Testis (tissue), 3 donors: ENCODE results near the gene SCO1. TPM values are rescaled to one million over a fixed set of nuclear protein-coding genes. Genes with fewer than 3 reads are reported as not detected.

ENCODE experiments used
- DNase-seq: peaks from one replicate; pipeline ENCODE4 v3.0.0-alpha.2; 2019
- H3K27ac ChIP-seq, 2 donors: fragments of 200-600 bp; sonication (generic); one replicate each; pipeline ENCODE4 v1.5.1; 2019
- H3K27me3 ChIP-seq: fragments of 200-600 bp; sonication (generic); one replicate; pipeline ENCODE4 v1.5.1; 2019
- H3K36me3 ChIP-seq: fragments of 200-600 bp; sonication (generic); one replicate; pipeline ENCODE4 v1.5.1; 2017; ENCODE audit warnings: low read depth; ENCODE audit errors: missing control alignments
- H3K4me1 ChIP-seq: fragments of 200-600 bp; sonication (generic); one replicate; pipeline ENCODE4 v1.5.1; 2019
- H3K4me3 ChIP-seq, 2 donors: fragments of 200-600 bp; sonication (generic); one replicate each; pipeline ENCODE4 v1.5.1; 2017 to 2019
- H3K9me3 ChIP-seq: fragments of 200-600 bp; sonication (generic); one replicate; pipeline ENCODE4 v1.5.1; 2017
- CTCF ChIP-seq, 3 experiments: fragments of 450-650 bp in 2 of 3; fragments of 200-600 bp in 1 of 3; sonication (generic) in 1 of 3; IDR thresholded peaks; one replicate each; pipeline ENCODE4 v1.5.1; 2016 to 2019; ENCODE audit warnings: antibody characterized with exemption in 3 of 3, mild to moderate bottlenecking in 2 of 3, moderate library complexity in 1 of 3
- POLR2A ChIP-seq: fragments of 450-650 bp; IDR thresholded peaks from one replicate; pipeline ENCODE4 v1.6.1; 2017; ENCODE audit warnings: antibody characterized with exemption, mild to moderate bottlenecking, moderate library complexity
- WGBS, 2 donors: methylation state at CpG; one replicate each; pipeline ENCODE4 v1.1.5; 2018; 5-methylcytosine and 5-hydroxymethylcytosine counted together
- intact Hi-C: fragments of 100-400 bp; cut with DNase I; formaldehyde crosslinking; loops from one replicate; pipeline ENCODE4 v1.15.1; 2023; ENCODE audit warnings: low total_unique reads
- polyA plus RNA-seq: library from polyadenylated mRNA; stranded (reverse); fragments of 350-450 nt; fragmentation: Illumina TruSeq; extraction: RNeasy Lipid Tissue Mini Kit (QIAGEN cat#74804); gene quantifications from one replicate; pipeline ENCODE4 v1.2.3, GENCODE V29; 2014; ENCODE audit warnings: low read depth, low replicate concordance; ENCODE audit not compliant: insufficient read depth
- total RNA-seq, 2 donors: library from RNA; depleted of rRNA; stranded (reverse); fragments of >200 nt; gene quantifications; one replicate each; pipeline ENCODE4 v1.2.3, GENCODE V29; 2016

The SCO1 gene
- total and polyA plus RNA-seq, 3 donors from 2014 or later = 23.9 to 31.9 (median 25.7) TPM

GRCh38 chr17:10661437-10661836, 35.9 kb downstream of the SCO1 start:
- no peaks in the 10 kb centered on the region for H3K27me3 ChIP-seq
- no peak overlapping the region for H3K4me3 ChIP-seq
- H3K9me3 ChIP-seq = no peaks in the 10 kb centered on the region
- H3K4me1 ChIP-seq = no peaks in the 10 kb centered on the region
- TF ChIP-seq POLR2A (no peak), CTCF (IDR thresholded peaks at IDR 0.05) (no peak)
- DNase-seq = no peak
- intact Hi-C loops = no loop called here
- WGBS, 2 donors = 81 to 90% methylated on average over 4 to 10 of the region's 10 CpGs
- no peaks in the 10 kb centered on the region for H3K36me3 ChIP-seq
- no peak overlapping the region for H3K27ac ChIP-seq

GRCh38 chr17:10657879-10658278, 39.5 kb downstream of the SCO1 start:
- no peak for DNase-seq
- 75 to 78% methylated on average over 10 of the region's 10 CpGs for WGBS, 2 donors
- no peak for TF ChIP-seq POLR2A
- TF ChIP-seq CTCF (IDR thresholded peaks at IDR 0.05) = no peak

GRCh38 chr17:10657148-10657547, 40.2 kb downstream of the SCO1 start, which contains the start of gene MYH3:
TSS of gene MYH3 (minus strand) at chr17:10657309. CDS start at chr17:10655064, 2,245 bp downstream.
- no peaks in the 10 kb centered on the region for H3K36me3 ChIP-seq
- no peak for TF ChIP-seq POLR2A
- no peak for TF ChIP-seq CTCF (IDR thresholded peaks at IDR 0.05)
- no peaks in the 10 kb centered on the region for H3K9me3 ChIP-seq
- DNase-seq = no peak
- intact Hi-C loops = no loop called here
- H3K4me3 ChIP-seq = no peak within 1 kb of the TSS
- H3K4me1 ChIP-seq = no peaks in the 10 kb centered on the region
- H3K27me3 ChIP-seq = no peaks in the 10 kb centered on the region
- no peak within 1 kb of the TSS for H3K27ac ChIP-seq
- 84 to 85% methylated on average over 10 to 15 of the region's 15 CpGs for WGBS, 2 donors

More at GRCh38 chr17:10657879-10658278, 39.5 kb downstream of the SCO1 start:
- Histone ChIP-seq H3K36me3 (no peaks in the 10 kb centered on the region), H3K4me1 (no peaks in the 10 kb centered on the region), H3K27ac (no peak overlapping the region), H3K9me3 (no peaks in the 10 kb centered on the region), H3K27me3 (no peaks in the 10 kb centered on the region), H3K4me3 (no peak overlapping the region)
- intact Hi-C loops = no loop called here

GRCh38 chr17:10653987-10654386, 43.3 kb downstream of the SCO1 start:
- Histone ChIP-seq H3K9me3 (no peaks in the 10 kb centered on the region), H3K27ac (no peak overlapping the region), H3K36me3 (no peaks in the 10 kb centered on the region), H3K4me1 (no peaks in the 10 kb centered on the region), H3K27me3 (no peaks in the 10 kb centered on the region), H3K4me3 (no peak overlapping the region)
- TF ChIP-seq POLR2A = no peak
- TF ChIP-seq CTCF (IDR thresholded peaks at IDR 0.05) = no peak
- intact Hi-C loops = no loop called here
- DNase-seq = no peak
- WGBS, 2 donors = 88 to 90% methylated on average over 5 of the region's 5 CpGs

GRCh38 chr17:10652984-10653659, 44.2 kb downstream of the SCO1 start:
- H3K27ac ChIP-seq = no peak overlapping the region
- no peak overlapping the region for H3K4me3 ChIP-seq
- 82 to 83% methylated on average over 11 of the region's 11 CpGs for WGBS, 2 donors
- H3K36me3 ChIP-seq = no peaks in the 10 kb centered on the region
- intact Hi-C loops = no loop called here
- TF ChIP-seq CTCF (IDR thresholded peaks at IDR 0.05) (no peak), POLR2A (no peak)
- no peaks in the 10 kb centered on the region for H3K9me3 ChIP-seq
- no peaks in the 10 kb centered on the region for H3K27me3 ChIP-seq
- no peaks in the 10 kb centered on the region for H3K4me1 ChIP-seq
- DNase-seq = no peak
